WTC11 (cell line): ENCODE results near the gene IKBKE. TPM values are rescaled to one million over a fixed set of nuclear protein-coding genes. Genes with fewer than 3 reads are reported as not detected.

Experiments used
- ATAC-seq: fragments of 200-7000 bp; cut with Tn5 transposase; 2 replicates; pipeline ENCODE4 v1.10.0; 2021; ENCODE audit warnings: mild to moderate bottlenecking, moderate library complexity
- CTCF ChIA-PET: fragments of 300-600 bp; sonication (Branson Sonifier 250); formaldehyde crosslinking; loops from one replicate; lab custom pipeline; 2021; ENCODE audit warnings: antibody characterized with exemption; lab: Charles Lee
- POLR2A ChIA-PET: fragments of 350-600 bp; sonication (Branson Sonifier 250); formaldehyde crosslinking; loops from one replicate; lab custom pipeline; 2021; ENCODE audit warnings: antibody characterized with exemption; lab: Charles Lee
- DNase-seq: peaks from one replicate; pipeline ENCODE4 v3.0.0; 2021; ENCODE audit warnings: low spot score
- H3K27ac Mint-ChIP-seq: 2 replicates; pipeline ENCODE4 v1.8.0; 2021; ENCODE audit warnings: mixed read lengths
- H3K27me3 Mint-ChIP-seq: 2 replicates; pipeline ENCODE4 v1.8.0; 2021; ENCODE audit warnings: low read depth, mild to moderate bottlenecking, moderate library complexity, mixed read lengths
- H3K36me3 Mint-ChIP-seq: 2 replicates; pipeline ENCODE4 v1.8.0; 2021; ENCODE audit warnings: mixed read lengths
- H3K4me1 Mint-ChIP-seq: 2 replicates; pipeline ENCODE4 v1.8.0; 2022; ENCODE audit warnings: mixed read lengths
- H3K4me3 Mint-ChIP-seq: 2 replicates; pipeline ENCODE4 v1.8.0; 2021; ENCODE audit warnings: mild to moderate bottlenecking, moderate library complexity, mixed read lengths
- H3K9me3 Mint-ChIP-seq: 2 replicates; pipeline ENCODE4 v1.8.0; 2021; ENCODE audit warnings: mixed read lengths
- ATF2 ChIP-seq: sonication (generic); formaldehyde crosslinking; IDR thresholded peaks from 2 replicates; pipeline ENCODE4 v1.8.1; 2022; ENCODE audit warnings: low read depth, missing genetic modification reagents, borderline replicate concordance
- ESRRA ChIP-seq: sonication (generic); formaldehyde crosslinking; IDR thresholded peaks from 2 replicates; pipeline ENCODE4 v1.8.1; 2022; ENCODE audit warnings: mild to moderate bottlenecking, missing genetic modification reagents, borderline replicate concordance
- GTF2I ChIP-seq: fragments of 250-450 bp; sonication (Bioruptor Pico); conservative IDR thresholded peaks from 2 replicates; pipeline ENCODE4 v1.4.0; 2021; ENCODE audit warnings: mild to moderate bottlenecking
- HMGXB4 ChIP-seq: sonication (generic); formaldehyde crosslinking; IDR thresholded peaks from 2 replicates; pipeline ENCODE4 v1.8.1; 2023; ENCODE audit warnings: mild to moderate bottlenecking, moderate library complexity, missing genetic modification reagents
- MAX ChIP-seq: sonication (generic); formaldehyde crosslinking; IDR thresholded peaks from 2 replicates; pipeline ENCODE4 v1.8.0; 2022; ENCODE audit warnings: mild to moderate bottlenecking, missing genetic modification reagents
- MLX ChIP-seq: sonication (generic); formaldehyde crosslinking; IDR thresholded peaks from 2 replicates; pipeline ENCODE4 v1.8.1; 2023; ENCODE audit warnings: mild to moderate bottlenecking, missing genetic modification reagents, moderate library complexity
- MXD4 ChIP-seq: fragments of 250-450 bp; sonication (Bioruptor Pico); IDR thresholded peaks from 2 replicates; pipeline ENCODE4 v1.8.0; 2021; ENCODE audit warnings: mild to moderate bottlenecking, moderate library complexity, borderline replicate concordance
- PREB ChIP-seq: sonication (generic); formaldehyde crosslinking; IDR thresholded peaks from 2 replicates; pipeline ENCODE4 v1.8.1; 2022; ENCODE audit warnings: mild to moderate bottlenecking, missing genetic modification reagents, moderate library complexity, borderline replicate concordance
- RELA ChIP-seq: sonication (generic); formaldehyde crosslinking; IDR thresholded peaks from 2 replicates; pipeline ENCODE4 v1.8.1; 2022; ENCODE audit warnings: missing genetic modification reagents, mild to moderate bottlenecking, borderline replicate concordance
- USF1 ChIP-seq: sonication (generic); formaldehyde crosslinking; IDR thresholded peaks from 2 replicates; pipeline ENCODE4 v1.8.0; 2022; ENCODE audit warnings: mild to moderate bottlenecking, missing genetic modification reagents
- ZBTB43 ChIP-seq: sonication (generic); formaldehyde crosslinking; IDR thresholded peaks from 2 replicates; pipeline ENCODE4 v1.8.1; 2023; ENCODE audit warnings: mild to moderate bottlenecking, missing genetic modification reagents
- ZMAT4 ChIP-seq: fragments of 250-450 bp; sonication (Bioruptor Pico); IDR thresholded peaks from 2 replicates; pipeline ENCODE4 v1.9.0; 2021; ENCODE audit warnings: mild to moderate bottlenecking
- ZNF425 ChIP-seq: fragments of 250-450 bp; sonication (Bioruptor Pico); conservative IDR thresholded peaks from 2 replicates; pipeline ENCODE4 v1.9.0; 2021; ENCODE audit warnings: mild to moderate bottlenecking
- ZNF512 ChIP-seq: sonication (generic); formaldehyde crosslinking; IDR thresholded peaks from 2 replicates; pipeline ENCODE4 v1.8.1; 2022; ENCODE audit warnings: missing genetic modification reagents, borderline replicate concordance
- ZSCAN18 ChIP-seq: fragments of 250-450 bp; sonication (Bioruptor Pico); IDR thresholded peaks from 2 replicates; pipeline ENCODE4 v2.1.2; 2022; ENCODE audit warnings: mild to moderate bottlenecking, moderate library complexity
- total RNA-seq: library from RNA; stranded (reverse); gene quantifications from 3 replicates; pipeline ENCODE4 v1.2.3, GENCODE V29; 2021

IKBKE gene
- total RNA-seq, 1 experiment from 2014 or later = 8.1 TPM

GRCh38 chr1:206421616-206422340 lies 48.5 kb upstream of the IKBKE start (continued):
- TF ChIP-seq ESRRA (CRISPR knock-in tag) (no peak), ZBTB43 (CRISPR knock-in tag) (no peak), MLX (CRISPR knock-in tag) (no peak)

- CTCF ChIA-PET = no interaction called here
Measured at GRCh38 chr1:206422525-206422924, 47.8 kb upstream of the IKBKE start.

GRCh38 chr1:206427291-206427690 lies 43.0 kb upstream of the IKBKE start:
- CTCF ChIA-PET = interaction anchor here (0.8 kb wide), 1 partner anchor 52 kb away, joined by 3 read pairs; no protein-coding TSS in a partner anchor

More at GRCh38 chr1:206422525-206422924, 47.8 kb upstream of the IKBKE start:
- no peak for DNase-seq
- no peak for TF ChIP-seq GTF2I (CRISPR knock-in tag)
- H3K4me1 Mint-ChIP-seq = no peaks in the 10 kb centered on the region; the same call in 1 of the 2 replicates
- no peaks in the 10 kb centered on the region for H3K9me3 Mint-ChIP-seq
- no peaks in the 10 kb centered on the region for H3K27me3 Mint-ChIP-seq
- POLR2A ChIA-PET = no interaction called here
- ATAC-seq = no peak
- no peak overlapping the region for H3K27ac Mint-ChIP-seq
- peaks cover 24% of the 10 kb centered on the region for H3K36me3 Mint-ChIP-seq
- H3K4me3 Mint-ChIP-seq = no peak overlapping the region

More at GRCh38 chr1:206427291-206427690, 43.0 kb upstream of the IKBKE start:
- Mint-ChIP-seq H3K27ac (no peak overlapping the region), H3K27me3 (no peaks in the 10 kb centered on the region), H3K36me3 (peaks cover 14% of the 10 kb centered on the region), H3K4me1 (no peaks in the 10 kb centered on the region), H3K9me3 (no peaks in the 10 kb centered on the region), H3K4me3 (no peak overlapping the region)
- no peak for TF ChIP-seq ATF2 (CRISPR knock-in tag)
- no peak for TF ChIP-seq ZNF425 (CRISPR knock-in tag)
- no peak for TF ChIP-seq ZMAT4 (CRISPR knock-in tag)
- no peak for TF ChIP-seq RELA (CRISPR knock-in tag)
- TF ChIP-seq ZSCAN18 (CRISPR knock-in tag) = no peak
- no peak for TF ChIP-seq HMGXB4 (CRISPR knock-in tag)
- TF ChIP-seq PREB (CRISPR knock-in tag) = no peak
- no peak for TF ChIP-seq MXD4 (CRISPR knock-in tag)
- TF ChIP-seq MAX (CRISPR knock-in tag) = no peak
- TF ChIP-seq USF1 (CRISPR knock-in tag) = no peak
- TF ChIP-seq ZNF512 (CRISPR knock-in tag) = no peak
- POLR2A ChIA-PET = no interaction called here
- DNase-seq (no peak), ATAC-seq (no peak)
